Uterus (tissue), 2 donors: Measurements from ENCODE around the gene SH2B3.

Experiments
- CTCF ChIP-seq, 4 experiments: fragments of 200-600 bp in 2 of 4; fragments of 450-650 bp in 2 of 4; sonication (generic) in 2 of 4; IDR thresholded peaks; one replicate each; pipeline ENCODE4 v1.5.1; 2016 to 2019; ENCODE audit warnings: antibody characterized with exemption in 4 of 4, mild to moderate bottlenecking in 2 of 4, moderate library complexity in 1 of 4
- POLR2A ChIP-seq, 2 donors: fragments of 450-650 bp; IDR thresholded peaks; one replicate each; pipeline ENCODE4 v1.6.1; 2016; ENCODE audit warnings: antibody characterized with exemption in 2 of 2, mild to moderate bottlenecking in 1 of 2, moderate library complexity in 1 of 2

- TF ChIP-seq POLR2A (IDR thresholded peaks at IDR 0.05) (no peak), CTCF (IDR thresholded peaks at IDR 0.05) (no peak)
Measured at GRCh38 chr12:111362687-111363475, 42.8 kb upstream of the SH2B3 start.
